HG03378 (cell line): ENCODE results near the gene PIGR.

Source experiments
- ATAC-seq: cut with Tn5 transposase; IDR thresholded peaks from one replicate; pipeline ENCODE4 v1.9.1; 2021; ENCODE audit warnings: mild to moderate bottlenecking, moderate library complexity; ENCODE audit not compliant: unreplicated experiment

The PIGR gene

DNA sequence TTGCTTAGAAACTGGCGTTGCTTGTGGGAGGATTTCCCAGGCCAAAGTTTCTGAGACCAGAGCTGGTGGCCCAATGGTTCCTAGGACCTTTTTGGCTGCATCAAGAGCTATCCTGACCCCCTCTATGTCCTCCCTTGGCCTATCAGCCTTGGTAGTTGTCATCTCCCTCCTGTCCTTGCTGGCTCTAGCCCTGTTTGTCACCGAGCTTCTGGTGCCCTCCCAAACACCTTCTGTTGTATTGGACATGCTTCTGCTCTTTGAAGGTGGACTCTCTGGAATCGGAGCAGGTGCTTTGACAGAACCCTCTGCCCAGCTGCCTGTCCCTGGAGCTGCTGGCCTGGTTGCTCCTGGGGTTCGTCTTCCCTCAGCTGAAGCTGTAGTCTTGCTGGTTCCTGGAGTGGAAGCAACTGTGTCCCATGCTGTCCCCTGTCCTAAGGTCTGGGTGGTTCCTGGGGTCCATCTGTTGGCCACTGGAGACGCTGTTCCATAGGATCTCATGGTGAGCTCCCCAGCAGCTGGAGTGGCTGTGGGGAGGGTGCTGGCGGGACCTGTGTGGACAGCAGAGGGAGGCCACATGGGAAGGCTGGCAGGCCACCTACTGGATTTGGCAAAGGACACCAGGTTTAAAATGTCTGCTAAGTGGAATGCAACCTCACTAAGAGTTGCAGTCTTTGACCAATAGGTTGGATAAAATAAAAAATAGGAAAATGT is 14.6 kb upstream of the PIGR start:
- no peak for ATAC-seq

- no peak for ATAC-seq
Observed at GRCh38 chr1:206958144-206958543, 11.9 kb upstream of the PIGR start.

DNA sequence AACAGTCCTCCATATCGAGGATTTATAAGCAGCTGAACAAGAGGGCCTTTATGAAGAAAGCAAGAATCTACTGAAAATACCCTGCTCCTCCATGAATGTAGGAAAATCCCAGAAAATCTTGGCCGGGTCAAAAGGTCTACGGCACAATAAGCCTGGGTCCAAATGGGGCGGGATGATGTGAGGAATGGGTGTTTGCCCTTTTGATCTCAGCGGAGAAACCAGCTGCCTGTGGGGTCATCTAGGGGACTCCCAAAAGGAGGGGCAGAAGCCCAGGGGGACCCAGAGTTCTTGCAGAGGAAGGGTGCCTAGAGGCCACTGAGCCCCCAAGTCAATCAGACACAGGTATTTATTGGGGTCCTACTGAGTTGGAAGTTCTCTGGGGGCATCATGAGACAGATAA is 11.4 kb upstream of the PIGR start:
- no peak for ATAC-seq

- ATAC-seq = peak; percentile 58
Observed at GRCh38 chr1:206955476-206956451, 9.5 kb upstream of the PIGR start.

DNA sequence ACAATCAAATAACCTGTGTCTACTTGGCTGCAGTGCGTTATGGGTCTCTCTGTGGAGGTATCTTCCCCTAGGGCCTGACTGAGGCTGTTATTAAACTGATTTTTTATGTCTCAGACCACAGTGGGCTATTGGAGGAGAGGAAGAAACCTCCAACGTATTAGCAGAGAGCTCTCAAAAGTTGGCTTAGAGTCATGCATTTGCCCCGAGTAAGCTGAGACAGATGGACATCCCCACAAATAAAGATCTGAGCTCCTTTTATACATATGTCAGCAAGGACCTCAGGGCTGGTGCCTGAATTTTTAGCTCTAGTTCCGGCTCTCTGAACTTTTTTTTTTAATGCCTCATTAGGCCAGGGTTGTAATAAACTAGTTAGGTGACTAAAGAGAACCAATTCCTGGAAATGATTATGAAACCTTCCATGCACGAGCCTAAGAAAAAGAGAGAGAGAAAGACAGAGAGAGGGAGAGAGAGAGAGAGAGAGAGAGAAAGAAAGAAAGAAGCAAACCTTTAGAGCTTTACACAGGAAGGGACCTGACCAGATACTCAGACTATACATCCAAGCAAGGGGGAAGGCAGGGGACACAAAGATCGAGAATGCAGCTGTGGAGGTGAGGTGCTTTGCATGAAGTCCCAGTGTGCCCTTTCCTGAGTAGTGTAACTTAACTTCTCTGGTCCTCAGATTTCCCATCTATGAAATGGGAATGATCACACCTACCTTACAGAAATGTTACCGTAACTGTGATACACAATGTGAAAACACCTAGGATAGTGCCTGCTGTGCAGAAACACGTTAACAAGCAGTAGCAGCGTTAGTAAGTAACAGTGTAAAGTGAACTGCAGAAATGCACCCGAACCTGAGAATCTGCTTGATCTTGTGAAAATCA is 8.4 kb upstream of the PIGR start:
- ATAC-seq = no peak

DNA sequence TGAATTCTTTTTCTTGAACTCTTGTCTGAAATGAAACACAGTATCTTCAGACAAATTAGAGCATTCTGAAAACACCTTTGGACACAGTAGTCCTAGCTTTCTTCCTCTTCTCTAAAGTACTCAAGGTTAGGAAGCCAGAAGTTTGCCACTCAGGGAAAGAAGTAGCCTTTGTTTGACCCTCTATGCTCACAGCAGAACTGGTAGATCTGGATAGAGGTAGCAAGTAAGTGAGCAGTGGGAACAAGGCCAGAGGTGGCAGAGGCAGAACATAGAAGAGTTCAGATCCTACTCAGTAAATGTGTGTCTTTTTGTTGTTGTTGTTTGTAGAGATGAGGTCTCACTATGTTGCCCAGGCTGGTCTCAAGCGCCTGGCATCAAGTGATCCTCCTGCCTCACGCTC is 7.4 kb upstream of the PIGR start:
- ATAC-seq = no peak

- no peak for ATAC-seq
Observed at GRCh38 chr1:206953126-206953525, 6.9 kb upstream of the PIGR start.

- ATAC-seq = no peak
Observed at GRCh38 chr1:206952171-206952570, 5.9 kb upstream of the PIGR start.

DNA sequence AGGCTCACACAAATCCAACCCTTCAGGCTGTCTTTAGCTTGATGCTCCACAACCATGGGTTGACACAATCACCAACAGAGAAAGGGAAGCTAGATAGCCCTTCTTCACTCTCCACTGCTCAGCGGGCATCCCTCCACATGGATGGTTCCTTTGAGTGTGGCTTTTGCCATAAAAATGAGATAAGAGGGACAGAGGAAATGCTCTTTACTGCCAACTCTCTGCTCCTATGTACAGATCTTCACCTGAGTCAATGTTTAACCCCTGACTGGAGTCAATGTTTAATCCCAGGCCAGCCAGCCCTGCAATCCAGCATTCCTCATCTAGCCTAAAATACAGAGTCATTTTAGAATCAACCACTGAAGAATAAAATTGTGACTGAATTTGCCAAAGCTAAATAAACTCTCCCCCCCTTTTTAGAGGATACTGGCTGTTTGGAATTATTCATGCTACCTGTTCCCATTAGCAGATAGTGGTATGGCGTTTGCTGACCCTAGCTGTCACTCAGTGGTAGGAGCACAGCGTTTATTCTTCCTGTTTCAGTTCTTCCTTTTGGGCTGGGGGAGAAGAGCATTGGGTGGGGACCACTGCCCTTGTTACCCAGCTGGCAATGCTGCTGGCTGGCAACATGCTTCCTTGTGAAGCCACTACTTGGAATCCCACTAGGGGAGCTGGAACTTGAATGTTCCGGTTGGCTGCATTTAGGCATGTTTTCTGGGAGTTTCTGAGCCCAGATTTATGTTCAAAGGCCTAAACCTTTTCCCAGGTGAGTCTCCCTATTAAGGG is 5.2 kb upstream of the PIGR start:
- no peak for ATAC-seq

- no peak for ATAC-seq
Observed at GRCh38 chr1:206949641-206950040, 3.4 kb upstream of the PIGR start.

- no peak for ATAC-seq
Observed at GRCh38 chr1:206949208-206949607, 2.9 kb upstream of the PIGR start.

DNA sequence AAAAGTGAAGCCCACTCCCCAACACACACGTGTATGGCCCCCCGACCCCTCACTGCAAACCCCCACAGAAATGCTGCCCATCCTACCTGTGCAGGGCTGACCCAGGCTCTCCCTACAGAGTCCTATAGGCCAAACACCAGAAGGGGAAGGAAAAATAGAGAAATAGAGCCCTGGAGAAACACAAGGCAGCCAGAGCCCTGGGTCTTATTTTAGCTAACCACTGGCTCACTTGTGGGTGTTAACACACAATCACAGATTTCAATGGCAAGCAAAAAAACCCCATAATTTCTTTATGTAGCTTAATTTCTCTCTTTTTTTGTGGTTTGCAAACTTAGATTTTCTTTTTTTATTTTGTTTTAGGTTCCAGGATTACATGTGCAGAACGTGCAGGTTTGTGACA is 989 bp upstream of the PIGR start:
- no peak for ATAC-seq

DNA sequence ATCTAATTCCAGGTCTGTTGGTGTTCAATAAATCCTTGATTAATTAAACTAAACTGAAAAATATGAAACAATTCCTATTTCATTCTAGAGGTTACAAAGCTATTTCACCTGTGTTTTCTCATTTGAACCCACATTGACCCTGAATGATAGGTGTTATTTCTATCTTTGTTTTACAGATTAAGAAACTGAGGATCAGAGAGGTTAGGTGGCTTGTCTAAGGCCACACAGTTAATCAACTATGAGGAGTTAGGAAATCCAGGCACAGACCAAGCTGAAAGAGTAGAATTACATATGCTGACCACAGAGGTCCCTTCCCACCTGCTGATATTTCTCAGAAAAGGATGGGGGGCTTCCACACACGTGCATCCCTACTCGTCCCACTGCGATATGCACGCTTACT is 487 bp downstream of the PIGR start:
- no peak for ATAC-seq

DNA sequence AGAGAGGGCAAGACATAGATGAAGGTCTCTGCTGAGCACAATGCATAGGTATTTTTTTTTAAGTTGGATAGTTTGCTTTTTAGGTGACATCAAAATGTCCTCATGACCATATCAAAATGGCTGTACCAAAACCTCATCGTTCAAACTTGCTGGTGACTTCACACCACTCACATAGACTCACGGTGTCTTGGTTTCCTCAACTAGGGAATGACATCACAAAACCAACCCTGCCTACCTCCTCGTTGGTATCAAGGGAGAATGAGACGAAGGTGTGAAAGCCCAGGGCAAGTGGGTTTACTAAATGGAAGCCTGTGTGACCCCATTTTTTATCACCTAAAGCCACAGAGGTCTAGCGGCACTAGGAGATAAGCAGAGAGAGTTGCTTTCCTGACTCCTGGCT is 1.6 kb downstream of the PIGR start:
- no peak for ATAC-seq

GRCh38 chr1:206941766-206942418 is 4.4 kb downstream of the PIGR start:
- ATAC-seq = no peak

DNA sequence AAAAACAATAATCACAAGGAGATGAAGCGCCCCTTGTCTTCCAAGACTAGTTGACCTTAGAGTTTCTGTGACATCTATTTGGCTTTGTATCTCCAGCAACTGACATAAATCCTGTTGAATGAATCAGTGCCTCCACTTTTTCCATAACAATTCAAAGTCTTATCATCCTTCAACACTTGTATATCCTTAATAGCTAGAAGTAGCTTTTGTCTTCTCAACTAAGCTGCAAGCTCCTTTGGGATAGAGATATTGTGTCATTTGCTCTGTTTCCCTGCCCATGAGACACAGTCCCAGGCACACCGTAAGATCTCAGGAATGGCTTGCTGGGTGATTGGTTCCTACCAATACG is 5.7 kb downstream of the PIGR start:
- no peak for ATAC-seq

GRCh38 chr1:206939841-206940587 is 6.3 kb downstream of the PIGR start:
- no peak for ATAC-seq

DNA sequence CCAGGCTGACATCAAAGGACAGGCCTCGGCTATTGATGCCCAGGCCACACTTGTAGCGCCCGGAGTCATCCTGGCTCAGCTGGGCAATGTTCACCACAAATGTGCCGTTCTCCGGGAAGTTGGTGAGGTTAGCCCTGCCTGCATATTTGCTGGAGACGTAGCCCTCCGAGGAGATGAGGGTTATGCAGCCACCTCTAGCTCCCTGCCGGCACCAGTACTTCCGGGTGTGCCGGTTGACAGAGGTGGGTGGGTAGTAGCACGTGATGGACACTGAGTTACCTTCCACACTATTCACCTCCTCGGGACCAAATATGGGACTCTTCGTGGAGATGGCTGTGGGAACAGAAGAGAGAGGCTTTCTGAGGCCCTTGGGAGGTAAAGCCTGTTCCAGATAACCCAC is 7.1 kb downstream of the PIGR start:
- no peak for ATAC-seq

DNA sequence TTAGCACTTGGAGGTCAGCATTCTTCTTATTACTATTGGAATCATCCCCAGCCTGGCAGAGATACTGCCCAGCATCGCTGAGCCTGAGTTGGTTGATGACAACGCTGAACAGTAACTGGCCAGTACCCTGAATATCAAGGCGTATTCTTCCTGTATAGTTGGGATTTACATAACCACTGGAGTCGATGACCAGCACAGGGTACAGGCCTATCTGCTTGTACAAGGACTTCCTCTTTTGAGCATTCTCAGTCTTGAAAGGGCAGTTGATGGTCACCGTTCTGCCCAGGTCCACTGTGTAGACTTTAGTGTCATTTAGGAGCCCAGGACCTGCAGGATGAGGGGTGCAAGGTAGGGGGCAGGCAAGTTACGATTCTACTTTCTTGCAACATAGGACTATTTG is 8.8 kb downstream of the PIGR start:
- ATAC-seq = no peak
